BJ (cell line): ENCODE measurements around the gene ANK2. TPM values are rescaled to one million over a fixed set of nuclear protein-coding genes. Genes with fewer than 3 reads are reported as not detected.
A peak's percentile ranks its signal among the peaks of the same experiment; 100 is the strongest.

Experiments
- CTCF ChIA-PET: fragments of 350-600 bp; formaldehyde crosslinking; extraction: SDS; loops from one replicate; lab custom pipeline; 2021; ENCODE audit warnings: antibody characterized with exemption, inconsistent platforms; lab: Yijun Ruan, JAX
- POLR2A ChIA-PET: fragments of 300-600 bp; sonication (Branson Sonifier 250); formaldehyde crosslinking; extraction: SDS; loops from one replicate; lab custom pipeline; 2021; ENCODE audit warnings: antibody characterized with exemption; lab: Charles Lee
- DNase-seq: peaks from one replicate; pipeline ENCODE4 v3.0.0-alpha.2; 2011; ENCODE audit warnings: low read depth
- H3K27me3 ChIP-seq: 2 replicates; pipeline ENCODE4 v1.6.0; 2011; ENCODE audit warnings: low read length; ENCODE audit not compliant: control insufficient read depth, insufficient read depth
- H3K36me3 ChIP-seq: 2 replicates; pipeline ENCODE4 v1.5.1; 2011; ENCODE audit warnings: low read length; ENCODE audit not compliant: control insufficient read depth, insufficient read depth
- H3K4me3 ChIP-seq: 2 replicates; pipeline ENCODE4 v1.5.1; 2011; ENCODE audit warnings: low read depth, mild to moderate bottlenecking, control low read depth, low read length
- CTCF ChIP-seq: IDR thresholded peaks from 2 replicates; pipeline ENCODE4 v1.5.1; 2011; ENCODE audit warnings: low read depth, mild to moderate bottlenecking, control low read depth, inconsistent platforms, low read length, moderate library complexity; ENCODE audit not compliant: insufficient read depth
- polyA plus RNA-seq: library from polyadenylated mRNA; depleted of rRNA; stranded (reverse); fragments of >200 nt; gene quantifications from 2 replicates; pipeline ENCODE4 v1.2.3, GENCODE V29; 2011

Gene ANK2
- polyA plus RNA-seq, 1 experiment, result 2.3 TPM

DNA sequence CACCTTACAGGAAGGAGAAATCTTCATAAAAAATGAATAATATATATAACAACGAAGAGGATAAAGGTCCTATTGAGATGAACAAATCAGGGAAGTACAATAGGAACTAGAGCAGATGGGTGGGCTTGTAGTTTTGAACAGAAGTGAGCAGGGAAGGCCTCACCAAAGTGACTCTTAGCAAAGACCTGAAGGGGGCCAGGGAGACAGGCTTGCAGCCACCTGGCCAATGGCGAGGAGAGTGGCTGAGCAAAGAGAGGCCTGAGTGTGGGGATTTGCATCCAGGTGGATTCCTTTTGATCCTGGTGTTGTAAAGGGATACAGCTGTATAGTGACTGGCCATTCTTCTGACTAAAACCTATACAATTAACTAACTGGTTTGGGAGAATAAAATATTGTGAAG, 358.0 kb downstream of the ANK2 start:
- no peak for DNase-seq
- CTCF ChIA-PET, result interaction anchor here (0.8 to 1.5 kb wide), 2 partner anchors 10 to 13 kb away, joined by 3 to 5 read pairs; no protein-coding TSS in a partner anchor
- POLR2A ChIA-PET, result no interaction called here
- no peaks in the 10 kb centered on the region for H3K36me3 ChIP-seq
- TF ChIP-seq CTCF, result no peak
- no peaks in the 10 kb centered on the region for H3K27me3 ChIP-seq
- no peak overlapping the region for H3K4me3 ChIP-seq

- CTCF ChIA-PET, result no interaction called here
- POLR2A ChIA-PET, result no interaction called here
- Histone ChIP-seq H3K4me3 (no peak overlapping the region), H3K36me3 (no peaks in the 10 kb centered on the region), H3K27me3 (no peaks in the 10 kb centered on the region)
- DNase-seq, result no peak
- TF ChIP-seq CTCF, result no peak
Measured at GRCh38 chr4:113409181-113409580, 359.7 kb downstream of the ANK2 start.

DNA sequence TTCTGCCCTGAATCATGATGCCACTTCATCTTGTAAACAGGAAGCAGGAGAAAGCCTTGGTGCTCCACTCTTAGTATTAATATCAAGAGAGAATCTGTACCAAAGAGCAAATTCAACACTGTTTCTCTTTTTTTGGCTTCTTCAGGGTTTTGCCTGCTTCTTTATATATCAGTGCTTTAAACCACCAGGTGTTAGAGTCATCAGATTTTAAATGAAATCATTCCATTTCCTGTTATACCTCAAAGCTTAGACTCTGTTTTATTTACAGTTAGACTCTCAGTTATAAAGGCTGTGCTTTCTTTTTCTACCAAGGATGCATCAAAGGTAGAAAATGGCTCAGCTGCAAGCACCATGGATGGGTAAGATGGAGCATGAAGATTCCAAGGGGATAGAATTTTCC, 361.2 kb downstream of the ANK2 start:
- no peak for DNase-seq
- TF ChIP-seq CTCF, result no peak
- POLR2A ChIA-PET, result no interaction called here
- CTCF ChIA-PET, result no interaction called here
- Histone ChIP-seq H3K27me3 (no peaks in the 10 kb centered on the region), H3K4me3 (no peak overlapping the region), H3K36me3 (no peaks in the 10 kb centered on the region)

DNA sequence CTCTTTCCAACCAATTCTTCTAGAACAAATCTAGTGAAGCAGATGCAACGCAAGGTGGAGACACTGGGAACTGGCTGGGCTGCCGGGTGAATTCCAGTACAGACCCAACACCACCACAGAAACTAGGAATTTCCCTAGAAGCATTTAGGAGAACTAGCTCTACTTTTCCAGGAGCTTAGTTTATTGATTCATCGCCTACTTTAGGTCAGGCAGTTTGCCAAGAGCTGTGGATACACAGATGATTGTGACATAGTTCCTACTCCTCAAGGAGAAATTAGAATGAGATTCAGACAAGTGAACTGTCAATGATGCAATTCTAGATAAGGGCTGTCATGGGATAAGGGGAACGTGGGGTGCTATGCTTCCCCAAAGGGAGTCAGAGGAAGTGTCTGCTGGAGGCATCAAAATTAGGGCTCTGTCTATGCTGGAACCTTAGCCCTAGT, 362.1 kb downstream of the ANK2 start:
- TF ChIP-seq CTCF, result no peak; the same call in 1 of the 2 replicates
- DNase-seq, result peak; percentile 35
- CTCF ChIA-PET, result interaction anchor here (0.6 to 1.1 kb wide), 2 partner anchors 17 to 973 kb away, joined by 3 read pairs; no protein-coding TSS in a partner anchor
- POLR2A ChIA-PET, result no interaction called here
- no peaks in the 10 kb centered on the region for H3K27me3 ChIP-seq
- H3K36me3 ChIP-seq, result no peaks in the 10 kb centered on the region
- H3K4me3 ChIP-seq, result no peak overlapping the region

- DNase-seq, result no peak
Measured at GRCh38 chr4:113419631-113420030, 370.2 kb downstream of the ANK2 start.

More at GRCh38 chr4:113419631-113420030, 370.2 kb downstream of the ANK2 start:
- H3K4me3 ChIP-seq, result no peak overlapping the region
- H3K27me3 ChIP-seq, result no peaks in the 10 kb centered on the region
- ChIA-PET CTCF (no interaction called here), POLR2A (no interaction called here)
- TF ChIP-seq CTCF, result no peak
- no peaks in the 10 kb centered on the region for H3K36me3 ChIP-seq
